ENCODE results near the gene ARL6IP6. TPM values are rescaled to one million over a fixed set of nuclear protein-coding genes. Genes with fewer than 3 reads are reported as not detected.

Gene ARL6IP6
- total and polyA plus RNA-seq, 2 donors (not counting 1 experiment from before 2014, with no cell fraction given) = 17.8 to 20.4 TPM

GRCh38 chr2:152804687-152805408, 86.4 kb downstream of the ARL6IP6 start:
- DNase-seq = no peak
- Histone ChIP-seq H3K9me3 (ENCODE audit: control extremely low read depth in 1 of 3, control insufficient read depth in 2 of 3, insufficient read depth in 1 of 3, low read length in 2 of 3) (peaks cover 0 to 3% (median 0%) of the 10 kb centered on the region in 3 donors), H4K20me1 (ENCODE audit: control insufficient read depth, insufficient read depth, low read length, poor library complexity, severe bottlenecking) (no peaks in the 10 kb centered on the region), H3K27ac (ENCODE audit: low read length in 2 of 2) (no peak overlapping the region), H3K79me2 (ENCODE audit: control insufficient read depth, insufficient read depth, low read length) (no peaks in the 10 kb centered on the region), H3K4me3 (ENCODE audit: control extremely low read depth in 1 of 5, extremely low read depth in 1 of 5, insufficient read depth in 1 of 5, low read depth in 2 of 5, low read length in 4 of 5) (no peak overlapping the region), H3K9ac (ENCODE audit: low read length) (no peak overlapping the region), H3K36me3 (replicated peaks in 1 of 2; ENCODE audit: control extremely low read depth in 1 of 2, control insufficient read depth in 1 of 2, extremely low read depth in 1 of 2, insufficient read depth in 2 of 2, low read length in 1 of 2) (no peaks in the 10 kb centered on the region), H3K4me1 (ENCODE audit: control insufficient read depth in 2 of 2, insufficient read depth in 2 of 2, low read length in 2 of 2) (no peaks in the 10 kb centered on the region), H3K4me2 (replicated peaks; ENCODE audit: low read depth, low read length, poor library complexity, severe bottlenecking) (no peak overlapping the region), H3K27me3 (replicated peaks in 1 of 4; ENCODE audit: control extremely low read depth in 1 of 4, control insufficient read depth in 3 of 4, insufficient read depth in 4 of 4, low read length in 3 of 4) (no peaks in the 10 kb centered on the region), H2AFZ (ENCODE audit: insufficient read depth, low read depth, low read length, poor library complexity, severe bottlenecking) (no peak overlapping the region)
- POLR2A ChIA-PET = no interaction called here
- Mint-ChIP-seq H3K9me3 (ENCODE audit: insufficient read depth) (no peaks in the 10 kb centered on the region), H3K27me3 (peaks cover 8% of the 10 kb centered on the region), H3K27ac (no peak overlapping the region), H3K4me1 (no peaks in the 10 kb centered on the region), H3K4me3 (no peak overlapping the region)
- TF ChIP-seq CTCF (IDR thresholded peaks at IDR 0.05) (no peak), EZH2 (IDR thresholded peaks at IDR 0.05; ENCODE audit: borderline replicate concordance, insufficient read depth, low read depth, low read length, poor library complexity, severe bottlenecking) (no peak)
- no peak for ATAC-seq (ENCODE audit: low read depth)
- WGBS (ENCODE audit: insufficient coverage) = 92% methylated on average over 26 of the region's 29 CpGs
- intact Hi-C loops (cut with micrococcal nuclease) = no loop called here
- CTCF ChIA-PET = no interaction called here

GRCh38 chr2:152811916-152812315, 93.5 kb downstream of the ARL6IP6 start:
- peaks cover 1 to 14% (median 12%) of the 10 kb centered on the region in 3 donors for H3K9me3 ChIP-seq (ENCODE audit: control extremely low read depth in 1 of 3, control insufficient read depth in 2 of 3, insufficient read depth in 1 of 3, low read length in 2 of 3)
- DNase-seq (no peak), ATAC-seq (ENCODE audit: low read depth) (no peak)
- POLR2A ChIA-PET = no interaction called here
- Mint-ChIP-seq H3K4me1 (no peaks in the 10 kb centered on the region), H3K27ac (no peak overlapping the region), H3K27me3 (peaks cover 4% of the 10 kb centered on the region), H3K4me3 (no peak overlapping the region), H3K9me3 (ENCODE audit: insufficient read depth) (peaks cover 8% of the 10 kb centered on the region)
- CTCF ChIA-PET = no interaction called here
- no peaks in the 10 kb centered on the region for H3K36me3 ChIP-seq (replicated peaks in 1 of 2; ENCODE audit: control extremely low read depth in 1 of 2, control insufficient read depth in 1 of 2, extremely low read depth in 1 of 2, insufficient read depth in 2 of 2, low read length in 1 of 2)
- no peak overlapping the region for H3K27ac ChIP-seq (ENCODE audit: low read length in 2 of 2)
- H3K4me1 ChIP-seq (ENCODE audit: control insufficient read depth in 2 of 2, insufficient read depth in 2 of 2, low read length in 2 of 2) = no peaks in the 10 kb centered on the region
- H3K4me3 ChIP-seq (ENCODE audit: control extremely low read depth in 1 of 5, extremely low read depth in 1 of 5, insufficient read depth in 1 of 5, low read depth in 2 of 5, low read length in 4 of 5) = no peak overlapping the region
- TF ChIP-seq CTCF (IDR thresholded peaks at IDR 0.05) = no peak
- no peak for TF ChIP-seq EZH2 (IDR thresholded peaks at IDR 0.05; ENCODE audit: borderline replicate concordance, insufficient read depth, low read depth, low read length, poor library complexity, severe bottlenecking)
- intact Hi-C loops (cut with micrococcal nuclease) = no loop called here
- no peaks in the 10 kb centered on the region for H3K27me3 ChIP-seq (replicated peaks in 1 of 4; ENCODE audit: control extremely low read depth in 1 of 4, control insufficient read depth in 3 of 4, insufficient read depth in 4 of 4, low read length in 3 of 4)
- no peak overlapping the region for H3K9ac ChIP-seq (ENCODE audit: low read length)
- no peaks in the 10 kb centered on the region for H3K79me2 ChIP-seq (ENCODE audit: control insufficient read depth, insufficient read depth, low read length)
- H2AFZ ChIP-seq (ENCODE audit: insufficient read depth, low read depth, low read length, poor library complexity, severe bottlenecking) = no peak overlapping the region
- WGBS (ENCODE audit: insufficient coverage) = no CpG with 5 or more reads among the region's 3 CpGs
- H3K4me2 ChIP-seq (replicated peaks; ENCODE audit: low read depth, low read length, poor library complexity, severe bottlenecking) = no peak overlapping the region
- no peaks in the 10 kb centered on the region for H4K20me1 ChIP-seq (ENCODE audit: control insufficient read depth, insufficient read depth, low read length, poor library complexity, severe bottlenecking)

All from B cell (primary cell).